ENCODE results near the gene NFIX. TPM values are rescaled to one million over a fixed set of nuclear protein-coding genes. Genes with fewer than 3 reads are reported as not detected.
A peak's percentile ranks its signal among the peaks of the same experiment; 100 is the strongest.

Gene NFIX
- total and polyA plus RNA-seq, 9 donors = 30.3 to 256 (median 217) TPM

DNA sequence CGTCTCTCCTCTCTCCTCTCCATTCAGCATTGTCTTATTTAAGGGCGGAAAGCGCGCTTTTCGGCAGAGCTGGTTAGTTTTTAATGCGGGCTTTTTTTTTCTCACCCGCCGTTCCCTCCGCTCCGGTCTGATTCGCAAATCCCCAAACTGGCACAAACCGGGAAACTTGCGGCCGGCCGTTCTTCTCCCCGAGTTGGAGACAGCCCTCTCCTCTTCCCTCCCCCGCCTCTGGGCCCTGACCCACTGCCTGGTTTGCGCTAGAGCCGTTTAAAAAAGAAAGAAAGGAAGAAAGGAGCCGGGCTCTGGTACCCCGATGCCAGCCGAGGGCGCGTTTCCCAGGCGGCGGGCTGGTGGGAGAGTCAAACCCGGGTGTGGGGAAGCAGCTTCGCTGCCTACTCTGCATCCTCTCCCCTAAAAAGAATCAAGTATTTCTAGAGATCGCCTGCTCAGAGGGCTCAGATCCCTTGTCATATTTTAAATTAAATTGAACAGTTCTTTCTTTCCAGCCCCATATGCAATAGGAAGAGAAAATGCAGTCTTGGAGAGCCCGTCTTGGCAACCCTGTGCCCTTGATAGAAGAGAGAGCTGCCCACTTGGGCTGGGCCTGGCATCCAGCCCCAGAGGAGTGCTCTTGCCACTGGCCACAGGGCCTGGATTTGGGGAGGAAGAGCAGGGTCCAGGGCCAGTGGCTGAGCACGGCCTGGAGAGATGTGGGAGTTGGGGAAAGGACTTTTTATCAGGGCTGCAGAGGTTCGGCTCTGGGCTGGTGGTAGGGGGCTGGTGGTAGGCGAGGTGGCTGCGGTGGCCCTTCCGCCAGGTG lies 19.0 kb downstream of the NFIX start:
- Histone ChIP-seq H3K4me3 (peak overlapping the region; percentile 46), H3K9me3 (no peaks in the 10 kb centered on the region), H3K4me1 (ENCODE audit: insufficient read depth) (peaks cover 51% of the 10 kb centered on the region), H3K36me3 (no peaks in the 10 kb centered on the region), H3K27ac (peak overlapping the region; percentile 89 to 95), H3K27me3 (no peaks in the 10 kb centered on the region)
- intact Hi-C loops (cut with DNase I) = no loop called here
- DNase-seq = peak in 4 of 5 donors; percentile 69 to 78 (median 70)
- WGBS, 3 donors = 9 to 23% (median 21%) methylated on average over 35 of the region's 35 CpGs
- TF ChIP-seq EP300 (IDR thresholded peaks at IDR 0.05) (no peak), POLR2A (IDR thresholded peaks at IDR 0.05) (no peak)
- TF ChIP-seq, protein P1, sequence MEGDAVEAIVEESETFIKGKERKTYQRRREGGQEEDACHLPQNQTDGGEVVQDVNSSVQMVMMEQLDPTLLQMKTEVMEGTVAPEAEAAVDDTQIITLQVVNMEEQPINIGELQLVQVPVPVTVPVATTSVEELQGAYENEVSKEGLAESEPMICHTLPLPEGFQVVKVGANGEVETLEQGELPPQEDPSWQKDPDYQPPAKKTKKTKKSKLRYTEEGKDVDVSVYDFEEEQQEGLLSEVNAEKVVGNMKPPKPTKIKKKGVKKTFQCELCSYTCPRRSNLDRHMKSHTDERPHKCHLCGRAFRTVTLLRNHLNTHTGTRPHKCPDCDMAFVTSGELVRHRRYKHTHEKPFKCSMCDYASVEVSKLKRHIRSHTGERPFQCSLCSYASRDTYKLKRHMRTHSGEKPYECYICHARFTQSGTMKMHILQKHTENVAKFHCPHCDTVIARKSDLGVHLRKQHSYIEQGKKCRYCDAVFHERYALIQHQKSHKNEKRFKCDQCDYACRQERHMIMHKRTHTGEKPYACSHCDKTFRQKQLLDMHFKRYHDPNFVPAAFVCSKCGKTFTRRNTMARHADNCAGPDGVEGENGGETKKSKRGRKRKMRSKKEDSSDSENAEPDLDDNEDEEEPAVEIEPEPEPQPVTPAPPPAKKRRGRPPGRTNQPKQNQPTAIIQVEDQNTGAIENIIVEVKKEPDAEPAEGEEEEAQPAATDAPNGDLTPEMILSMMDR (IDR thresholded peaks at IDR 0.05) = no peak

DNA sequence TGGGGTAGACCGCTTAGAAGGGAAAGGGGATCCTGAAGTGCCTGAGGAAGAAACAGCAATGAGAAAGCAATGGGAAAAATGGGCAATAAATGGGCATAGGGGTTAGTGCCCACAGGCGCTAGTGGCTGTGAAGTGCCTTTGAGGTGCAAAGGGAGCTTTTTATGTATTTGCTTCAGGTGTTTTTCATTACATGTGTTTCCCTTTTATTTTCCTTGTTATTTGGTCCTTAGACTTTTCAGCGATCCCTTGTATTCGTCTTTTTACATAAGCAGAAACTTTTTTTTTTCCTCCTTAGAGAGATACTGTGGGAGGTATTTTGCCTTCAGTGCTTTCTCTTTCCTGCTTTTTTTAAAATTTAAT lies 19.6 kb downstream of the NFIX start:
- no peaks in the 10 kb centered on the region for H3K27me3 ChIP-seq
- no peak for DNase-seq
- WGBS, 3 donors = 40 to 54% (median 43%) methylated on average over 4 of the region's 4 CpGs
- intact Hi-C loops (cut with DNase I) = loop anchor here in 1 of 4 donors (5.0 kb wide), 1 partner anchor 37 kb away; no protein-coding TSS in a partner anchor
- no peaks in the 10 kb centered on the region for H3K9me3 ChIP-seq
- TF ChIP-seq POLR2A (IDR thresholded peaks at IDR 0.05) = no peak
- TF ChIP-seq EP300 (IDR thresholded peaks at IDR 0.05) = no peak
- TF ChIP-seq, protein P1 (IDR thresholded peaks at IDR 0.05) = no peak
- H3K36me3 ChIP-seq = no peaks in the 10 kb centered on the region
- peaks cover 47% of the 10 kb centered on the region for H3K4me1 ChIP-seq (ENCODE audit: insufficient read depth)
- peak overlapping the region; percentile 89 to 95 for H3K27ac ChIP-seq
- peak overlapping the region; percentile 46 for H3K4me3 ChIP-seq

DNA sequence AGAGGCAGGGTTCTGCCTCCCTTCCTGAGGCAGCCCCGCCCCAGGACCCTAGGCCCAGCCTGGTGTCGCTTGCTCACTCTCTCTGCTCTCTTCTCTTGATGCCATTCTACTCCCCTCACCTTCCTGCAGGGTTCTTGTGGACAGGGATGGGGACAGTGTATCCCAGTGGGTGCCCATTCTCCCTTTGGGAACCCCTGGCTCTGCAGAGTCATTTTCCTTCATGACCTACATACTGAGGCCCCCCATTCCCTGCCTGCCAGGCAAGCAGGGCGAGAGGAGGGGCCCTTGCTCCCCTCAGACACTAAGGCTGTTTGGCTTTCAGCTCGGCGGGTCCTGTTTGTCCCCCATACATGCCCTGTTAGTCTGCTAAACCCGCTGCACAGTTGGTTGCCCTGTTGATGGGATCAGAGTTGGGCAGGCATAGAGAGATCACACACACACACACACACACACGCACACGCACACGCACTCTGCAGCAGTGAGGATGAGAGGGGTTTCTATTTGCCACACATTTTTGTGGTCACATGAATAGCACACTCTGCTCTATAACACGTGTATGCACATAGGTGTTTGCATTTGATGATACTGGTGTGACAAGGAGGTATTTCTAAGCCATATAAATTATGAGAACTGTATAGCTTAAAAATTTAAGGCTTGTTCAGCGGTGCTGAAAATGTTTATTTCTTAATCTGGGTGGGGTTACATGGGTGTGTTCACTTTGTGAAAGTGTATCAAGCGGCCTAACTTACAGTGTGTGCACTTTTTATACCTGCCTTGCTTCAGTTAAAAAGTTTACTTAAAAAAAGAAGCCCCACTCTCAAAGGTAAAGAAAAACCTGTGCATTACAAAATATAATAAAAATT lies 20.3 kb downstream of the NFIX start:
- intact Hi-C loops (cut with DNase I) = loop anchor here in 1 of 4 donors (5.0 kb wide), 1 partner anchor 37 kb away; no protein-coding TSS in a partner anchor
- Histone ChIP-seq H3K27ac (peak overlapping the region; percentile 66 to 89), H3K9me3 (no peaks in the 10 kb centered on the region), H3K27me3 (no peaks in the 10 kb centered on the region), H3K36me3 (no peaks in the 10 kb centered on the region), H3K4me3 (peak overlapping the region; percentile 46), H3K4me1 (ENCODE audit: insufficient read depth) (peaks cover 47% of the 10 kb centered on the region)
- TF ChIP-seq, protein P1 (IDR thresholded peaks at IDR 0.05) = no peak
- TF ChIP-seq EP300 (IDR thresholded peaks at IDR 0.05) (no peak), POLR2A (IDR thresholded peaks at IDR 0.05) (no peak)
- DNase-seq = peak in 1 of 5 donors; percentile 50
- WGBS, 3 donors = 40 to 50% (median 42%) methylated on average over 12 of the region's 12 CpGs

DNA sequence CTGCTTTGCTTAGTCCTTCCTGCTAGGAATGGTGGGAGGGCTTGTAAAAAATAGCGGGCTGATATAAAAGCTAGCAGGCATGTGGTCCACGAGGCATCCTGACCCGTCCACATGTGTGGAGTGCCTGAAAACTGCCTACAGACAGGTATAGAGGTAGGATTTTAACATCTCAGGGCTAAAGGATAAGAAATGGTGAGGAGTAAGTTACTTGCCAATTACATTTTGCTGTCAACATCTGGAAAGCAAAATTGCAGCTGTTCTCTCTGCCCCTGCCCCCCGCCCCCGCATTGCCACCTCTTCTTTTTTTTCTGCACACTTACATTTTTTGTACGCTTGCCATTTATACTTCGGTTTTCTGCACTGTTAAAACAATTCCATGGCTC lies 21.0 kb downstream of the NFIX start:
- no peaks in the 10 kb centered on the region for H3K36me3 ChIP-seq
- H3K27ac ChIP-seq = peak overlapping the region; percentile 57 to 89
- DNase-seq = no peak
- WGBS, 3 donors = 20 to 29% (median 24%) methylated on average over 7 of the region's 7 CpGs
- TF ChIP-seq, protein P1 (IDR thresholded peaks at IDR 0.05) = no peak
- TF ChIP-seq EP300 (IDR thresholded peaks at IDR 0.05) (no peak), POLR2A (IDR thresholded peaks at IDR 0.05) (no peak)
- no peaks in the 10 kb centered on the region for H3K27me3 ChIP-seq
- H3K4me1 ChIP-seq (ENCODE audit: insufficient read depth) = peaks cover 48% of the 10 kb centered on the region
- H3K4me3 ChIP-seq = no peak overlapping the region
- H3K9me3 ChIP-seq = no peaks in the 10 kb centered on the region
- intact Hi-C loops (cut with DNase I) = loop anchor here in 1 of 4 donors (5.0 kb wide), 1 partner anchor 36 kb away; no protein-coding TSS in a partner anchor

All from ovary (tissue), 9 donors.